BLaER1 (cell line): ENCODE data around the gene PFKFB4.
"Not testable (repeated sequence)": the region's sequence is repeated elsewhere in the genome, so short reads cannot be mapped to it uniquely, and the experiment has no call there.

Source experiments
- H3K27ac ChIP-seq: shearing (Covaris generic); formaldehyde crosslinking; 2 replicates; pipeline ENCODE4 v1.8.1; 2022
- H3K27me3 ChIP-seq: shearing (Covaris generic); formaldehyde crosslinking; 2 replicates; pipeline ENCODE4 v1.8.1; 2022
- H3K36me3 ChIP-seq: shearing (Covaris generic); formaldehyde crosslinking; 2 replicates; pipeline ENCODE4 v1.8.1; 2022
- H3K4me1 ChIP-seq: shearing (Covaris generic); formaldehyde crosslinking; 2 replicates; pipeline ENCODE4 v1.8.1; 2022
- H3K4me2 ChIP-seq: shearing (Covaris generic); formaldehyde crosslinking; 2 replicates; pipeline ENCODE4 v1.8.1; 2022
- H3K4me3 ChIP-seq: shearing (Covaris generic); formaldehyde crosslinking; 2 replicates; pipeline ENCODE4 v1.8.1; 2022
- H3K9ac ChIP-seq: shearing (Covaris generic); formaldehyde crosslinking; 2 replicates; pipeline ENCODE4 v1.8.1; 2022
- H3K9me3 ChIP-seq: shearing (Covaris generic); formaldehyde crosslinking; 2 replicates; pipeline ENCODE4 v1.8.1; 2022
- H4K20me1 ChIP-seq: shearing (Covaris generic); formaldehyde crosslinking; 2 replicates; pipeline ENCODE4 v1.8.1; 2022
- Cebpa-rat ChIP-seq: shearing (Covaris generic); IDR thresholded peaks from 2 replicates; pipeline ENCODE4 v1.8.1; 2022

Gene PFKFB4

GRCh38 chr3:48552111-48552951, 4.3 kb downstream of the PFKFB4 start:
- TF ChIP-seq Cebpa-rat = no peak
- Histone ChIP-seq H3K27me3 (no peaks in the 10 kb centered on the region), H3K4me1 (peaks cover 91% of the 10 kb centered on the region), H3K9me3 (no peaks in the 10 kb centered on the region), H3K27ac (peak overlapping the region; percentile 78), H3K4me3 (peak overlapping the region; percentile 77), H3K9ac (peak overlapping the region; percentile 66), H3K36me3 (peaks cover 45% of the 10 kb centered on the region), H4K20me1 (peaks cover 30% of the 10 kb centered on the region; the same call in 1 of the 2 replicates), H3K4me2 (peak overlapping the region; percentile 98)

- not testable (repeated sequence) for H3K4me3 ChIP-seq, H3K27me3 ChIP-seq, H3K9me3 ChIP-seq
- Histone ChIP-seq H3K4me2 (peak overlapping the region; percentile 98), H3K4me1 (peaks cover 96% of the 10 kb centered on the region), H3K36me3 (peaks cover 52% of the 10 kb centered on the region), H4K20me1 (peaks cover 30% of the 10 kb centered on the region; the same call in 1 of the 2 replicates), H3K27ac (peak overlapping the region; percentile 78), H3K9ac (peak overlapping the region; percentile 66; the same call in 1 of the 2 replicates)
Observed at GRCh38 chr3:48551651-48552050, 5.0 kb downstream of the PFKFB4 start.

GRCh38 chr3:48548729-48549705, 7.6 kb downstream of the PFKFB4 start:
- Histone ChIP-seq H3K36me3 (peaks cover 77% of the 10 kb centered on the region), H3K27ac (peak overlapping the region; percentile 78), H4K20me1 (peaks cover 30% of the 10 kb centered on the region; the same call in 1 of the 2 replicates)

GRCh38 chr3:48548126-48548525, 8.5 kb downstream of the PFKFB4 start:
- no peak overlapping the region for H3K27ac ChIP-seq
- no peak overlapping the region for H3K4me3 ChIP-seq
- no peak for TF ChIP-seq Cebpa-rat
- no peaks in the 10 kb centered on the region for H3K27me3 ChIP-seq
- H3K4me1 ChIP-seq = peaks cover 100% of the 10 kb centered on the region
- peaks cover 38% of the 10 kb centered on the region; the same call in 1 of the 2 replicates for H4K20me1 ChIP-seq
- H3K4me2 ChIP-seq = no peak overlapping the region; the same call in 1 of the 2 replicates
- no peaks in the 10 kb centered on the region for H3K9me3 ChIP-seq
- peaks cover 77% of the 10 kb centered on the region for H3K36me3 ChIP-seq
- H3K9ac ChIP-seq = no peak overlapping the region

More at GRCh38 chr3:48548729-48549705, 7.6 kb downstream of the PFKFB4 start:
- Histone ChIP-seq H3K4me2 (peak overlapping the region; percentile 98), H3K4me1 (peaks cover 100% of the 10 kb centered on the region), H3K9ac (peak overlapping the region; percentile 56), H3K27me3 (no peaks in the 10 kb centered on the region), H3K9me3 (no peaks in the 10 kb centered on the region), H3K4me3 (no peak overlapping the region)
- no peak for TF ChIP-seq Cebpa-rat

GRCh38 chr3:48546203-48546829, 10.3 kb downstream of the PFKFB4 start:
- Histone ChIP-seq H3K9ac (no peak overlapping the region), H4K20me1 (peaks cover 48% of the 10 kb centered on the region; the same call in 1 of the 2 replicates), H3K27me3 (no peaks in the 10 kb centered on the region), H3K4me1 (peaks cover 100% of the 10 kb centered on the region), H3K36me3 (peaks cover 86% of the 10 kb centered on the region), H3K4me2 (peak overlapping the region; percentile 83; the same call in 1 of the 2 replicates), H3K9me3 (no peaks in the 10 kb centered on the region), H3K27ac (no peak overlapping the region), H3K4me3 (no peak overlapping the region)
- TF ChIP-seq Cebpa-rat = no peak

- H3K4me1 ChIP-seq = peaks cover 84% of the 10 kb centered on the region
- peaks cover 90% of the 10 kb centered on the region for H3K36me3 ChIP-seq
- H4K20me1 ChIP-seq = peaks cover 40% of the 10 kb centered on the region; the same call in 1 of the 2 replicates
- H3K9me3 ChIP-seq = no peaks in the 10 kb centered on the region
- H3K27ac ChIP-seq = no peak overlapping the region
- H3K4me2 ChIP-seq = peak overlapping the region; percentile 83
- H3K4me3 ChIP-seq = no peak overlapping the region
- no peaks in the 10 kb centered on the region for H3K27me3 ChIP-seq
- H3K9ac ChIP-seq = no peak overlapping the region
- TF ChIP-seq Cebpa-rat = no peak
Observed at GRCh38 chr3:48544141-48544540, 12.5 kb downstream of the PFKFB4 start.

GRCh38 chr3:48543271-48543866, 13.2 kb downstream of the PFKFB4 start:
- peak overlapping the region; percentile 42; the same call in 1 of the 2 replicates for H3K9ac ChIP-seq
- H3K4me1 ChIP-seq = peaks cover 76% of the 10 kb centered on the region
- H3K4me2 ChIP-seq = peak overlapping the region; percentile 83
- H3K27me3 ChIP-seq = no peaks in the 10 kb centered on the region
- H3K36me3 ChIP-seq = peaks cover 90% of the 10 kb centered on the region
- no peaks in the 10 kb centered on the region for H3K9me3 ChIP-seq
- H3K4me3 ChIP-seq = no peak overlapping the region
- H4K20me1 ChIP-seq = peaks cover 42% of the 10 kb centered on the region; the same call in 1 of the 2 replicates
- H3K27ac ChIP-seq = peak overlapping the region; percentile 78
- TF ChIP-seq Cebpa-rat = no peak

- no peaks in the 10 kb centered on the region for H3K27me3 ChIP-seq
- no peaks in the 10 kb centered on the region for H3K9me3 ChIP-seq
- TF ChIP-seq Cebpa-rat = no peak
- H3K36me3 ChIP-seq = peaks cover 97% of the 10 kb centered on the region
- H3K27ac ChIP-seq = no peak overlapping the region
- H4K20me1 ChIP-seq = peaks cover 55% of the 10 kb centered on the region; the same call in 1 of the 2 replicates
- peaks cover 27% of the 10 kb centered on the region for H3K4me1 ChIP-seq
- no peak overlapping the region for H3K4me3 ChIP-seq
- no peak overlapping the region for H3K9ac ChIP-seq
- H3K4me2 ChIP-seq = no peak overlapping the region
Observed at GRCh38 chr3:48538451-48538850, 18.2 kb downstream of the PFKFB4 start.

GRCh38 chr3:48536785-48537184, 19.8 kb downstream of the PFKFB4 start:
- Histone ChIP-seq H3K27me3 (no peaks in the 10 kb centered on the region), H3K4me3 (no peak overlapping the region), H3K9ac (no peak overlapping the region), H3K9me3 (no peaks in the 10 kb centered on the region), H3K4me2 (no peak overlapping the region), H3K4me1 (peaks cover 10% of the 10 kb centered on the region), H4K20me1 (peaks cover 43% of the 10 kb centered on the region; the same call in 1 of the 2 replicates), H3K36me3 (peaks cover 100% of the 10 kb centered on the region), H3K27ac (no peak overlapping the region)
- no peak for TF ChIP-seq Cebpa-rat
